Effector CD4-positive, alpha-beta T cell (primary cell): ENCODE measurements around the gene CTDSPL.
A peak's percentile ranks its signal among the peaks of the same experiment; 100 is the strongest.

Experiments
- DNase-seq: peaks from one replicate; pipeline ENCODE4 v3.0.0-alpha.2; 2020

The CTDSPL gene

GRCh38 chr3:37855363-37855970, 6.2 kb upstream of the CTDSPL start:
- DNase-seq, result peak; percentile 62

- DNase-seq, result no peak
These were observed 5.3 kb upstream of the CTDSPL start for GRCh38 chr3:37856381-37856780.

GRCh38 chr3:37858742-37859141, 2.9 kb upstream of the CTDSPL start:
- no peak for DNase-seq

DNA sequence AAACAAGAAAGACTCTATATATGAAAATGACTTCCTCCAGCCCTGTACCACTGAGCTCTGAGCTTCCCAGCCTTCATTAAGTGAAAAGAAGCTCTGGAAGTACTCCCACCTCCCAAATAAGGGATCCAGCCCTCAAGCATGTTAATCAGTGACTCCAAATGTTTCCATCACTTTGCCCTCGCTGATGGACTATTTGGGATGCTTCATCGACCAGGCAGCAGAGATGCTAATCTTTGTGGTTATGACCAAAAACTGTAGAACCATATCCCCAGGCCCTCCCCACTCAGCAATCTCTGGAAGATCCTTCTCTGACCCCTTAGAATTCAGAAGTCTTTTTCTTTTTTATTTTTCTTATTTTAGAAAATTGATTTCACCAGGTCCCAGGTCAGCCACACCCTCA, 2.3 kb upstream of the CTDSPL start:
- no peak for DNase-seq

DNA sequence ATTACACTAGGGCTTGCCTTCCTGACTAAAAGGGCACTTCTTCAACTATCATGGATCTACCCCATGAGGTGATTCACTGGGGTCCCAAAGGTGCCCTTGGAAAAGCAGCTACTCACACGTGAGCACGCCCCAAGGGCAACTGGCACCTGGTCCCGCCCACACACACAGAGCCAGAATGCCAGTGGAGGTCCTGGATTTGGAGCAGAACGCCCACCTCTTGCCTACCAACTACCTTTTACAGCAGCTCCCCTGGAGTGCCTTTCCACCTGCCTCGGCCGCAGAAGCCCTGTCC, 1.8 kb upstream of the CTDSPL start:
- no peak for DNase-seq

DNA sequence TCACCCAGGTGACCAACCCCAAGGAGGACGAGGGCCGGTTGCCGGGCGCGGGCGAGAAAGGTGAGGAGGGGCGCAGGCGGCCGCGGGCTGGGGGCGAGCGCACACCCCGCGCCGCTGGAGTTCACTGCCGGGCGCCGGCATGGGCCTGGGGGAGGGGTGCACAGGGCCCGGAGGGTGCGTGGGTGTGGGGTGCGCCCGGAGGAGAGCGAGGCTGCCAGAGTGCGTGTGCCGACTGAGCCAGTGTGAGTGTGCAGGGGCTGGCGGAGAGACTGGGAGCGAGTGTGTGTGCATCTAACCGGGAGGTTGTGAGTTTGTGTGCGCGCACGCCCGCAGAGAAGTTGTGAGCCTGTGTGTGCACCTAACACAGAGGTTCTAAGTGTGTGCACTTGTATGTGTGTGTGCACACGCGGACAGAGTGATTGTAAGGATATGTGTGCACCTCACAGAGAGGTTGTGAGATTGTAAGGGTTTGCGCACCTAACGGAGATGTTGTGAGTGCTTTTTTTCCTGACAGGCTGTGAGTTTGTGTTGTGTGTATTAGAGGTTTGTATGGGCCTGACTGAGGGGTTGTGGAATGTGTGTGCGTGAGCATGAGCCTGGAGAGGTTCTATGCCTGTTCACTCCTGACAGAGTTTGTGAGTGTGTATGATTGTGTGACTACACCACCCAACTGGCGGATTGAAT, 681 bp downstream of the CTDSPL start:
- DNase-seq, result no peak

DNA sequence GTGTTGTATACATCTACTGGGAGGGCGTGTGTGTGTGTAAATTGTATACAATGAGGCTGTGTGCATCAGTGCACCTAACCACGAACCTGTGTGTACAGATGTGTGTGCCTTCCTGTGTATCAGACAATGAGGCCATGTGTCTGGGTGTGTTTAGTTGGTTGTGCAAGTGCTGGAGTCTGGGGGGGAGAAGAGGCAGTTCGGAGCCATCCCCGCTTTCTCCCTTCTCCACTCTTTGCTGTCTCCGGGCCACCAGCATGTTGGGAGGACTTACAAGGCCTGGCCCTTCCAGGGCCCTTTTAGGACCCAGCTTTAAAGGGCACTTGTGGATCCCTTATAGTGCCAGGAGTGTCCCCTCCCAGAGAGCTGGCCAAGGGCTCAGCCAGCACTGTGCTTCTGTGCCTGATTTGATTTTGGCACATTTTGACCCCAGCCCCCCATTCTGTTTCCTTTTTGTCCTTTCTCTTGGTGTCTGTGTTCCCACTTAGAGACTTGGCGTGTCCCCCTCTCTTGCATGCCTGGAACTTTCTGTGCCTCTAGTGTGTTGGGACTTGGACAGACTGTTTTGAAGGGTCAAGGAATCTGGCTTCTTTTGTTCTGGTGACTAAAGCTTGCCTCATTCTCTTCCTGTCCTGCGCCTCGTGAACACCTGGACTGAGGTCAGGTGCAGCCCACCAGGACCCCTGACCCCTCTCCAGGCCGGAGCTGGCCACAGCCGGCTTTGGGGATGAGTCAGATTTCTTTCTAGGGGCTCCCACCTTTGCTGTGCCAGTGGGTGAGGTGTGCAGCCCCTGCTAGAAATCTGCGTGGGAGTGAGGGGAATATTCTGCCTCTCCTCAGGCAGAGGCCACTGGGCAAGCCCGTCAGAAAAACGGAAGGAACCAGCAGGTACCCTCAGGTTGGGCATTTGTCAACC, 1.5 kb downstream of the CTDSPL start:
- no peak for DNase-seq

DNA sequence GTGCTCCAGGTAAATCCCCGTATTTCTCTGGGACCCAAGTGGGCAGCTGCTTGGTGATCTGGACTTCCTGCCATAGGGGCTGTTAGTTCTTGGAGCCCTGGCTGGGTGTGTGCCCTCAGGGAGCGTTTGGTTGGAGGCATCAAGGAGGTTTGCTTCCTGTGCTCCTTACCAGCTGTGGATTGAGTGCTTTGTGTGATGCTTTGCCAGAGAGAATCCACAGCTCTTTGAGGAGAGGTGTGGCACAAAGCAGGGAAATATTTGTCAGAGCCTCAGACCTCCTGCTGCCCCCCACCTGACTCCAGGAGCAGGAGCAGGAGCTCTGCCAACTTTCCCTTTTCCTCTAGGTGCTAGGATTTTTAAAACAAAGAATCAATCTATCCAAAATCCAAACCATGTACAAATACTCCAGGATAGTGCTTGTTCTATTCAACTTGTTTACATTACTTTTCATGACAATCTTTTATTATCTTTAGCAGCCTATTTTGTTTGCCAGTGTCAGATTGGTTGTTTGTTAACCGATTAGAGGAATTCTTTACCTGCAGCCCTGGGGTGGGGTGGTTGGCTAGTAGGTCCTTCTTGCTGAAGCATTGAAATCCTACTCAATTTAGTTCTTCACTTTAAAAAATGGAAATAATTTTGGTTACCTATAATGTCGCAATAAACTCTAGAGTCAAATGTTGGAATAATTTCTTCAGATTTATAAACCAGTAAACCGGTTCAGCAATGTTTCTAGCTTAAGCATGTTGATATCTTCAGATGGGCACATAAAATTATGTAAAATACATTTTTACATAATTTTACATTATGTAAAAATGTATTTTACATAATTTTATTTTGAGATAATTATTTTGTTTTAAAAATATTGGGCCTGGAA, 2.5 kb downstream of the CTDSPL start:
- DNase-seq, result no peak

- no peak for DNase-seq
These were observed 3.2 kb downstream of the CTDSPL start for GRCh38 chr3:37864904-37865303.

- no peak for DNase-seq
These were observed 5.5 kb downstream of the CTDSPL start for GRCh38 chr3:37867144-37867543.

GRCh38 chr3:37871858-37872257, 10.2 kb downstream of the CTDSPL start:
- no peak for DNase-seq

DNA sequence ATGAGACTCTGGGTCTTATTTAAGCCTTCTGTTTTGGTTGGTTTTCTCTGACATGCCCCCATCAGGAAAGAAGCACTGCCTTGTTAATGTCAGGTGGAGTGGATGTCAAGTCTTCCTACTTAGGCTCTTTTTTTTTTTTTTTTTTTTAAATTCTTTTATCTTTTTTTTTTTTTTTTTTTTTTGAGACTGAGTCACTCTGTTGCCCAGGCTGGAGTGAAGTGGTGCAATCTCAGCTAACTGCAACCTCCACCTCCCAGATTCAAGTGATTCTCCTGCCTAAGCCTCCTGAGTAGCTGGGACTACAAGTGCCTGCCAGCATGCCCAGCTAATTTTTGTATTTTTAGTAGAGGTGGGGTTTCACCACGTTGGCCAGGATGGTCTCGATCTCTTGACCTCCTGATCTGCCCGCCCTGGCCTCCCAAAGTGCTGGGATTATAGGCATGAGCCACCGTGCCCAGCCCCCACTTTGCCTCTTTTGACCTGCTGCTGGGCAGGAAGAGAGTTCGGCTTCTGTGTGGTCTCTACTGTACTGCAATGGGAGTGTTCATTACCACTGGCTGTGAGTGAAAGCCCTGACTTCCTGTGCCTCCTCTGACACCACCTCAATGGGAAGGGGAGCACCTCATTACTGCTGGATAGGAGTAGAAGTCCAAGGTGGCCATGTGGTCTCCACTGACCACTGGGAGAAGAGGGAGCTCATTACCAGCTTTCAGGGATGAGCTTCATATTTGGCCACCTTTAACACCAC, 10.9 kb downstream of the CTDSPL start:
- no peak for DNase-seq

DNA sequence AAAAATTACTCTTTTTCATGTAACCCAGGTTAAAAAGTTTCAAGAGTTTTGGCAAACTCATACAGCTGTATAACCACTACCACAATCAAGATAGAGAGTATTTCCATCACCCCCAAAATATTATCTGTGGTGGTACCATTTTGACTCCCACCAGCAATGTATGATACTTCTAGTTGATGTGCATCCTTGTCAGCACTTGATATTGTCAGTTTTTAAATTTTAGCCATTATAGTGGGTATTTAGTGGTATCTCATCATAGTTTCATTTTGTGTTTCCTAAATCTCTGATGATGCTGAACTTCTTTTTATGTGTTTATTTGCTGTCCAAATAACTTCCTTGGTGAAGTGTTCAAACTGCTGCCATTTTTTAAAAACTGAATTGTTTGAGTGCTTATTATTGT, 14.6 kb downstream of the CTDSPL start:
- DNase-seq, result no peak

- no peak for DNase-seq
These were observed 21.0 kb downstream of the CTDSPL start for GRCh38 chr3:37882711-37883110.

- DNase-seq, result no peak
These were observed 24.1 kb downstream of the CTDSPL start for GRCh38 chr3:37885814-37886213.

DNA sequence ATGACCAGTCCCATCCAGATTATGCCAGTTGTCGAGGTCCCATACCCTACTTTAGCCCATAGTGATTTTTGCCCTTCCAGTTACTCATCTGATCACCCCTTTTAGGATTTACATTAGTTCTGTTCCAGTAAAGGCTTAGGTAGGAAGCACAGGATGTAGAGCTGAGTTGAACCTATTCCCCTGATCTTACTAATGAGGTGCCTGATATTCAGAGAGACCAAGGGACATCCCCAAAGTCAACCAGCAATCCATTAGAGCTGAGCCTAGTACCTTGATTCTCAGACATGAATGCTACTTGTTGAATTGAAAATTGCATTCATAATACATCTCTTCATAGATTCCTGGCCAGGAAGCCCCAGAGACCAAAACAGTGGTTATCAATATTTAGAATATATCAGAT, 24.7 kb downstream of the CTDSPL start:
- DNase-seq, result no peak

DNA sequence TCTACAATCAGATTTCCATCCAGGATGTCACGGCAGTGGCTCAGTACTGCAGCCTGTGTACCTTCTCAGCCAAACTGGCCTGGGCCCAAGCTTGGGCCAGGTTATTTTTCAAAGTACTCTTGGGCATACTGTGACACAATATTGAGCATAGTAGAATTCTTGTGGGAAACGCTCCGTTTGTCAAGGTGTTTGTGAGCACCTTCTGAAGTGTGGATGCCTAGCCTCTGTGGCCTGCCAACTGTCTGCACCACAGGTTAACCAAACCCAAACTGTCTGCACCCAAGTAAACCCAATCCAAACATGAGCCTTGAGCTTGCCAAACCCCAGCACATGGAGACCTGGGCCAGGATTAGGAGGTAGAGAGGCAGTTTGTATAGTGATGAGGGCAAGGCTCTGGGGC, 25.4 kb downstream of the CTDSPL start:
- DNase-seq, result no peak

GRCh38 chr3:37887824-37888223, 26.1 kb downstream of the CTDSPL start:
- DNase-seq, result no peak

DNA sequence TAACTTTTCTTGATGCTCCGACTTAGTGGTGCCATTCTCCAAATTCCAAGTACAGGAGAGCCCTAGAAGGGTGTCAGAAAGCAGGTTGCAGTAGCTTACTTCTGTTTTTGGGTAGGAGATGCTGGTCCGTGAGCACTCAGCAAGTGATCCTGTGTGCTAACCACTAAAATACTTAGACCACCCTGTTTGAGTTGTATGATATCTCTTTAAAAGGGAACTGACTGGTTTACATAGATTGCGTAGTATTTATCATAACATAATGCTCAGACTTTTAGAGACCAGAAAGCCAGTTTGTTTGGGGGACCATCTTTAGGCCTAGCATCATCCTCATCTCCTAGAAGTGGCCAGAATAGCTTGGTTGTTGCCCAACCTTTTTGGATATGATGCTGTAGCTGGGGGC, 26.7 kb downstream of the CTDSPL start:
- no peak for DNase-seq

- DNase-seq, result no peak
These were observed 28.8 kb downstream of the CTDSPL start for GRCh38 chr3:37890522-37890921.

GRCh38 chr3:37891227-37891626, 29.5 kb downstream of the CTDSPL start:
- no peak for DNase-seq

- no peak for DNase-seq
These were observed 31.4 kb downstream of the CTDSPL start for GRCh38 chr3:37892927-37893600.
